GM20000 (cell line): ENCODE results near the gene KLF5.
A peak's percentile ranks its signal among the peaks of the same experiment; 100 is the strongest.

Source experiments
- DNase-seq: peaks from one replicate; pipeline ENCODE4 v3.0.0; 2012; ENCODE audit warnings: low spot score
- CTCF ChIP-seq: IDR thresholded peaks from 2 replicates; pipeline ENCODE4 v1.5.1; 2012; ENCODE audit warnings: mild to moderate bottlenecking, control low read depth; ENCODE audit errors: extremely low read depth, missing control alignments

Gene KLF5

GRCh38 chr13:73055813-73056564 lies 2.8 kb upstream of the KLF5 start:
- TF ChIP-seq CTCF = no peak
- DNase-seq = no peak

- DNase-seq = no peak
- TF ChIP-seq CTCF = no peak
Measured at GRCh38 chr13:73056565-73056962, 2.2 kb upstream of the KLF5 start.

- no peak for TF ChIP-seq CTCF
- DNase-seq = no peak
Measured at GRCh38 chr13:73057284-73058063, 1.3 kb upstream of the KLF5 start.

- DNase-seq = no peak
- no peak for TF ChIP-seq CTCF
Measured at GRCh38 chr13:73058064-73058313, 816 bp upstream of the KLF5 start.

GRCh38 chr13:73058432-73058735 lies 421 bp upstream of the KLF5 start:
- no peak for TF ChIP-seq CTCF
- DNase-seq = peak; percentile 23

- peak; percentile 79 for DNase-seq
- peak; percentile 48 for TF ChIP-seq CTCF
Measured at GRCh38 chr13:73059460-73060250, 850 bp downstream of the KLF5 start.
